Amygdala (tissue), 56 donors: ENCODE results near the gene BPHL.
"Not testable (repeated sequence)": the region's sequence is repeated elsewhere in the genome, so short reads cannot be mapped to it uniquely, and the experiment has no call there.

Experiments
- DNase-seq, 56 donors: peaks; one replicate each; lab custom pipeline; 2025; lab: John Stamatoyannopoulos, UW

Gene BPHL

DNA sequence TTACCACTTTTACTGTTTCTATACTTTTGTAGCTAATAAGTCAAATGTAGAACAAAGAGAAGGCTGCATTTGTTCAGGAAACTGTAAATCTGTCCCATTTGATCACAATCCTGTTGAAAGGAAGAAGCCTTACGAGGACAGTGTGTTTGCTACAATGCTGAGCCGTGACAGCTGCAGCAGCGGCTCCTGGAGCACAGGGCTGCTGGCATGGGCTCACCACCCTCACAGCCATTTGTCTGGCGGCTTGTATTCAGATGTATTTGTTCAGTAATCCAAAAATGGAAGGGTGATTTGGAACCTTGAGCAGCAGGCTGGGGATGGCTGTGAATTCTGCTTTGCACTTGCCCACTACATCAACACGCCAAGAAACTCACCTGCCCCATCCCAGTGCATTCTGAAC is 33.2 kb downstream of the BPHL start:
- DNase-seq = peak in 7 of 56 donors; percentile 4 to 36 (median 12)

DNA sequence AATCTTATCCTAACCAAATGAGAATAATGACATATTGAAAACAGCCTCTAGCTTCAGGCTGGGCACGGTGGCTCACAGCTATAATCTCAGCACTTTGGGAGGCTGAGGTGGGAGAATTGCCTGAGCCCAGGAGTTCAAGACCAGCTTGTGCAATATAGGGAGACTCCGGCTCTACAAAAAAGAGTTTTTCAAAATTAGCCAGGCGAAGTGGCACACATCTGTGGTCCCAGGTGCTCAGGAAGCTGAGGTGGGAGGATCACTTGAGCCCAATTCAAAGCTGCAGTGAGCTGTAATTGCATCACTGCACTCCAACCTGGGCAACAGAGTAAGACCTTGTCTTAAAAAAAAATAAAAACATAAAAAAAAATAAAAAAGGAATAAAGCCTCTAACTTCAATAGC is 34.2 kb downstream of the BPHL start:
- no peak for DNase-seq

DNA sequence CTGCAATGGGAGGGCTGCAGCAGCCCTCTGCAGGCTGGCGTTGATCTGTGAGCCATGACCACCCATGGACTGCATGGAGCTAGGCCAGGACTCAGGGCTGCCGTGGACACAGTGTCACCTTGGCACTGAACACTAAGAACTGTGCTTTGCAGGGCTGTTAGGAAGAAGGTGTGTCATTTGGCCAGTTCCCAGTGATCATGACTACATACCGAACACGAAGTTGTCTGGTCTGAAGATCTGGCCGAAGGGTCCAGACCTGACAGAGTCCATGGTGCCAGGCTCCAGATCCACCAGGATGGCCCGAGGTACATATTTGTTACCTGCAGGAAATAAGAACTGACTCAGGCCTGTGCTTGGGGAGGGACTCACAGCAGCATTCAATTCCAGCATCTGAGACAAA is 36.9 kb downstream of the BPHL start:
- DNase-seq = peak in 1 of 56 donors; percentile 34

DNA sequence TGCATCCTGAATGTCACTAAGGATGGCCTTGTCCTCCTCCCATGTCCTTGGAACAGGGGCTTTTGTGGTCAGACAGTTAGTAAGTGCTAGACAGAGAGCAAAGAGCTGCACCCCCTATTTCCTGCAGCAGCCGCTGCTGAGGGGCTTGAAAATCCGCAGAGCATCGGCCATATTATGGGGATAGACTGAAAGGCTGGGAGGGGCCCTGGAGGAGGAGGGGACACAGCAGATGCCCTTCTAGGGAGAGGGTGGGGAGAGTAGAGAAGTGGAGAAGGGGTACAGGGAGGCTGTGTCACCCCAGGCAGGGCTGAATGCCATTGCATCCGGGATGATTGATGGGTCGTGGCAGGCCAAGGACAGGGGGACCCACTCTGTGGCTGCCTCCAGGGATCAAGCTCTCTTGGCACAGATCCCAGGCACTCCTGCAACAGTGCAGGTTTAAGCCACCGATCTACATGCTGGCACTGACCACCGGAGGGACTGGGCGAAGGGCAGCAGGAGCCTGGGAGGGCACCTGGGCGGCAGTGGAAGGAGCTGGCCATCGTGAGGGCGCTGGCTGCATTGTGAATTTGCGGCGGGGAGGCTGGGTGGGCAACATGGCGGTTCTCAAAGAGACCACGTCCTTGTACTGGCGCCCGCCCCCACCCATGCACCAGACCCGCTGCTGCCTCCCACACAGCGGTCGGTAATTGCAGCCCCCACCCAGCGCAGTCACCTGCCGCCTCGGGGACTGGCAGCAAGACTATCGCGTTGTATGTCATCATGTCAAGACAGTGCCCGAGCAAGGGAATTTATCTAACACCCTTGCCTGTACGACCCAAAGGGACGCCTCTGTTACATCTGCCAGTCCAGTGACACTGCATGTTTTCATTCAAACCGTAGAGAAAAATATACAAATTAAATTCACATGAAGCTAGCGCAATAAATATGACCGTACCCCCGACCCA is 37.9 kb downstream of the BPHL start:
- DNase-seq = peak in 15 of 56 donors; percentile 14 to 35 (median 21)

DNA sequence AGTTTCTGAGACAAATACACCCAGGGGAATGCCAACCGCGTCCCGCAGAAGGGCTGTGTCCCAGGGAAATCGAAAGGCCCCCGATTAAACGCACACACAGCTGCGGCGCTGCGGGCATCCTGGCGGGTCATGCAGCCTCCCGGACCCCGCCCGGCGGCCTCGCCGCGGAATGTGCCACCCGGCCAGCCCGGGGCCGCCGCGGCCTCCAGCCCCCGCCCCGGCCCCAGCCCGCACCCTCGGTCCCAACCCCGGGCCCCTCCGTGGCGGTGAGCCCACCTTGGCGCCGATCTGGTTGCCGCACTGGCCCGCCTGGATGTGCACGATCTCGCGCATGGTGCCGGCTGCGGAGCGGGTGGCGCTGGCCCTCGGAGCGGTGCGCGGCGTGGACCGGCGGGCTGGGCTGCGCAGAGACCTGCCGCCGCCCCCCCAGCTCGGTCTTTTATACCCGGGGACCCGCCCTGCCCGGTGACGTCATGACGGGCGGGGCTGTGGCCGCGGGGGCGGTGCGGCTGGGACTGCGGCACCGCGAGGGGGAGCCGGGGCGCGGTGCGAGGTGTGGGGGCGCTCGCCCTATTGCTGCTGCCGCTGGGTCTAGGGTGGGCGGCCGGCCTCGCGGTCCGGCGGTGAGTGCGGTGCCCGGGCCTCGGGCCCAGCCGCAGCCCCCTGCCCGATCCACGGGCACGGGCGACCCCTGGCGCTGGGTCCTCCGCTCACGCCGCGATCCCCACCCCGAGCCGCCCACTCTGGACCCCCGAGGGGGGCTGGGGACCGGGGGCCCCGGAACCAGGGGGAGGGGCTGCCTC is 38.8 kb downstream of the BPHL start, which contains the start of gene TUBB2A:
Gene TUBB2A (minus strand): TSS at position 414 of the 803 bp plus-strand sequence. CDS start 81 bp downstream, at position 333.
- DNase-seq = peak in 51 of 56 donors; percentile 24 to 85 (median 67)

DNA sequence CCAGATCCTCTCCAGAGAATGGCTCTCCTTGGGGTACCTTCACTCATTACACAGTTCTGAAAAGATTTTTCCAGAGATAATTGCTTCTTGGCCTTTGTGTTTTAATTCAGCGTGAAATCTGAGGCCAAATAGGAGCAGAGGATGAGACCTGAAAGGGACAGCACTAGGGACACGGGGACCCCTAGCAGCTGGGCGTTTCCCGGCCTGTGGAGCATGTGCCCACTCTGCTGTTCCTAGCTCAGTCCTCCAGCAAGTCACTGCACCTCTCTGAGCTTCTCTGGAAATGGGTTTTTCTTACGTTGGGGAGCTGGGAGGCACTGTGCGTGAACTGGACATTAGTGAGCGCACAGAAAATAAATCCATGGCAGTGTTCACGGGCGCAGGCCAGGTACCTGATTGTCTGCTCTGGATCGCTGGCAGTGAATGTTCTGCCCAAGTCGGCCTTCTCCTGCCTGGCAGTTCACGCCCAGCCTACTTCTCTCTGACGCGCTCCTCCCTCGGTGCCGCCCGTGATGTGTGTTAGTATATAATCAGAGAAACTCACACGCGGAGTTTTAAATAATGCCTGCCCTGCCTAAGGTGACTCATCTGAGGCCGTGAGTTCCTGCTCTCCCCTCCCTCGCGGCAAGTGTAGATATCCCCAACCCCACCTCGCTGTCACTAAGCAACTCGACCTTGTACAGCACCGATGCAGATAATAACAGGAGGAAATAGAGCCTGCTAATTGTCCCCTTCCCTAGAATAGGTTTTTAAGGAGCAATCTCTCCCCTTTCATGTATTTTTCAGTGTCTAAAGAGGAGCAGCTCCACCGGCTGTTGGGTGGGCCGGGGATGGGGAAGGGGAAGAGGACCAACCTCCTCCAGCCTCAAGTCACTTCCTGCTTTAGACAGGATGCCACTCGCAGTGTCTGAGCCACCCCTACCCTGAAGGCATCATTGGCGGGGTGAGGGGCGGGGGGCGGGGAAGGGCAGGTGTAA is 41.6 kb downstream of the BPHL start:
- DNase-seq = peak in 8 of 56 donors; percentile 11 to 42 (median 34)

DNA sequence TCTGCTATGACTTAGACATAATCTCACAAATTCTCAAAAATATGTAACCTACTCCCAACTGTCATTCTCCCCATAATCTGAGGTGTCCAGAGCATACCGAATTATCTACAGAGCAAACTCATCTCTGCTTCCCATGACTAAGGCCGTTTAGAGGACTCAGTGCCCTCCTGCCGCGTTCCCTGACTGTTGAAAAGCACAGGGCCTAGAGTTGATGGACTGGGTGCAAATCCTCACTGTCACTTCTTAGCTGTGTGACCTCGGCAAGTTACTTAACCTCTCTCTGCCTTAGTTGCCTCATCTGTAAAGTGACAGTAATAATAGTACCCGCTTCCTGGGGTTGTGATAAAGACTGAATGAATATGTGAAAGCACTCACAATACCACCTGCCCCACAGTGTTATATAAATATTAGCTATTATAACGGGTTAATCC is 43.6 kb downstream of the BPHL start:
- peak in 1 of 56 donors; percentile 16 for DNase-seq

DNA sequence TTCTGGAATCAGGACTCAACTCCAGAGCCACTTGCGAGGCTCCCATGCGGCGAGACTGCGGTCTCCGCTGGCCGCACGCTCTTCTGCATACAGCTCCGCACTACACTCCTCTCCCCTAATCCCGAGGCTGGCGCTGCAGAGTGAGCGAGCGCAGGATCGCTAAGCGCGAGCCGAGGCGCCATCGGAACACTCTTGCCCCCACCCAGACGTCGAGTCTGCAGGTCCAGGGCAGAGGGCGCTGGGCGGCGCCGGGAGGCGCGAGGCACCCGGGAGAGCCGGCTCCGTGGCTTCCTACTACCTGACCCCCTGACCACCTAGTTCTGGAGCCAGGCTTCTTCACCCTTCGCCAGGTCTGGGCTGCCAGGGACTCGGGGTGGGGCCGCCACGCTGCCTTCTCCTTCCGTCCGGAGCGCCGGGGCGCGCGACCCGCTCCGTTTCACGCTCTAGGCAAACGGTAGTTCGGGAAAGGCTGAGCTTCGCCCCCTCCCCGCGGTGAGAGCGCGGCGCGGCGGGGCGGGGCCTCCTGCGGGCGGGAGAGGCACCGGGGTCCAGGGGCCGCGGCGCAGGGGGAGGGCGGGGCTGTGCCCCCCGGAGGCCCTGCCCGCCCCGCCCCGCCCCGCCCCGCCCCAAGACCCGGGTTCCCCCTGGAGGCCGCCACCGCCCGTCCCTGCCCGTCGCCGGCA is 44.2 kb downstream of the BPHL start:
- peak in 42 of 56 donors; percentile 9 to 78 (median 52) for DNase-seq

DNA sequence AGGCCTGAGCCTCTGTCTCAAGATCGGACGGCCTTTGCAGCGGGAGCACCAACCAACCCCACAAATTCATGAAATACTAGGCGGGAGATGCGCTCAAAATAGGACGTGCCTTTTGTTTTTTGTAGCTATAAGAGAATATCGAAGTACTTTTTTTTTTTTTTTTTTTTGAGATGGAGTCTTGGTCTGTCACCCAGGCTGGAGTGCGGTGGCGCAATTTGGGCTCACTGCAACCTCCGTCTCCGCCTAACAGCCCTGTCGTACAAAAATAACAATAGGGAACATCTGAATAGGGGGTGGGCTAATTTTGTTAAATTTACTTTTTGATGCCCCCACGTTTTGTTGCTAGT is 44.7 kb downstream of the BPHL start:
- DNase-seq = peak in 3 of 56 donors; percentile 29 to 49 (median 47)

DNA sequence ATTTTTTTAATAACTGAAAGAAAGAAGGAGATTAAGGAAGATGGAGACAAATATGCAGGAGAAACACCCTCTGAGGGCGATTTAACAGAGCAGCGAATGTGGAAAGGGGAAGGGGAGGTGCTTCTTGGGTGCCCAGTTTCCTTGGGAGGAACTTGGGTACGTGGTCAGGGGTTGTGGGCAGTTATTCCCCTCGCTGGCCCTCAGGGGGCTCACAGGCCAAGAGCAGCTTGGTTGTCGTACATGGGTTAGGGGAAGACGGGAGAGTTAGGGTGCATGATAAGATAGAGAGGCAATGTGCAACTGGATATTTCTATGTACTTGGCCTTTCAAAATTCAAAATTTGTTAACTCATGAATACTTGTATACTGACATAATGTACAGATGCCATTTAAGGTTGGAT is 45.9 kb downstream of the BPHL start:
- DNase-seq = no peak

DNA sequence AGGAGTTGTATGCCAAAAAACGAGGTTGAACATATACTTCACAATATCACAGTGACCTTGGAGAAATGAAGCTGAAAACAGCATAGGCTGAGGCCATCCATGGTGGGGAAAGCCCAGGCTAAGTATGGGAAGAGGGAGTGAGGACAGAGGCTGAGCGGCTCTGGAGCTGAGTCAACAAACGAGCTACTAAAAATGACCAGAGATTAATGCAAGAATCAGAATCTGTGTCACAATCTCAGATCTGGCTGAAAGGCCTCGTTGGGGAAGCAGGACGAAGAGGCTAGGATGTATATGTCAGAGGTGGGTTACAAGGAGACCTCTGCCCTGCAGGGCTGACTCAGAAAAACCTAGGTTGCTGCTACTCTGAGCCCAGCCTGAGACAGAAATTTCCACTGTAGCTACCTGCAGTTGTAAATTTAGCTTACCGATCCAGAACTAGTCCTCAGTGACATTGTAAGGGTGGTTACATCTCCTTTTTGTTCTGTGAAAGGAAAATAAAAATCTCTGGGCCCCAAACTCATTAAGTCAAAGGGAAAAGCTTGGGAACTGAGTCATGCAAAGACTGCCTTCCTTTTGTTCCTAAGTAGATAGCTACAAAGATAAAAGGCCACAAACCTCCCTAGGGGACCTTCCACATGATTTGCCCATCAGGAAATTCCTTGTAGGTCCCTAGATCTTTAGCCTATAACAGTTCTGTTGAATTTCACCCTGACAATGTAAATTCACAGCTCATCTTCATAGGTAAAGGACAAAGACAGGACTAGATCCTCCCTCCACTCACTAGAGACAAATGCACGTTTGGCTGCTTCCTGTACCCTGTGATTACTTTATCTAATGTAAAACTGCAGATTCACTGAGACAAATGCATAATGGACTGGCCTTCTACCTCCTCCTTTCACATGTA is 47.4 kb downstream of the BPHL start:
- DNase-seq = no peak

DNA sequence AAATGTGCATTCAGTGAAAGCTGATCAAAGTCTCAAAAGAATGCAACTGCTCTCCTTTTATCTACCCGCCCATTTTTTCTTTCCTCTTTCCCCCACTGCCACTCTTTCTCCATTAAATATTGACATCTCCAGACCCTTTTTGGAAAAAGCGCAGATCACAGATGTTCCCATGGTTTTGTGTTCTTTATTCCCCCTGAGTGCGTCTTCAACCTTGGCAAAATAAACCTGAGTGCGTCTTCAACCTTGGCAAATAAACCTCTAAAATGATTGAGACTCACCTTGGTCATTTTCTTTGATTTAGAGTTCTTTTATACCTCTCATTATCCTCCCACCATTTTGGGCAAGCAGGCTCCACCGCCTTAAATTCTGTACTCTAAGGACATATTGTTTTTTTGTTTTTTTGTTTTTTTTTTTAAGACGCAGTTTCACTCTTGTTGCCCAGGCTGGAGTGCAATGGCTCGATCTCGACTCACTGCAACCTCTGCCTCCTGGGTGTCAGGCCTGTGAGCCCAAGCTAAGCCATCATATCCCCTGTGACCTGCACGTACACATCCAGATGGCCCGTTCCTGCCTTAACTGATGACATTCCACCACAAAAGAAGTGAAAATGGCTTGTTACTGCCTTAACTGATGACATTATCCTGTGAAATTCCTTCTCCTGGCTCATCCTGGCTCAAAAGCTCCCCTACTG is 48.2 kb downstream of the BPHL start:
- not testable (repeated sequence) for DNase-seq

DNA sequence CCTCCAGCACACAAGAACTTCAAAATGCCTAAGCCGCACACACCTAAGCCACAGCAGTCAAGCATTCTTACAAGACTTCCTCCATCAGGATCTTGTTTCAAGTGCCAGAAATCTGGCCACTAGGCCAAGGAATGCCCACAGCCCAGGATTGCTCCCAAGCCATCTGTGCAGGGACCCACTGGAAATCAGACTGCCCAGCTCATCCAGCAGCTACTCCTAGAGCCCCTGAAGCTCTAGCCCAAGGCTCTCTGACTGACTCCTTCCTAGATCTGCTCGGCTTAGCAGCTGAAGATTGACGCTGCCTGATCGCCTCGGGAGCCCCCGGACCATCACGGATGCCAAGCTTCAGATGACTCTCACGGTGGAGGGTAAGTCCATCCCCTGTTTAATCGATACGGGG is 49.5 kb downstream of the BPHL start:
- DNase-seq = not testable (repeated sequence)

DNA sequence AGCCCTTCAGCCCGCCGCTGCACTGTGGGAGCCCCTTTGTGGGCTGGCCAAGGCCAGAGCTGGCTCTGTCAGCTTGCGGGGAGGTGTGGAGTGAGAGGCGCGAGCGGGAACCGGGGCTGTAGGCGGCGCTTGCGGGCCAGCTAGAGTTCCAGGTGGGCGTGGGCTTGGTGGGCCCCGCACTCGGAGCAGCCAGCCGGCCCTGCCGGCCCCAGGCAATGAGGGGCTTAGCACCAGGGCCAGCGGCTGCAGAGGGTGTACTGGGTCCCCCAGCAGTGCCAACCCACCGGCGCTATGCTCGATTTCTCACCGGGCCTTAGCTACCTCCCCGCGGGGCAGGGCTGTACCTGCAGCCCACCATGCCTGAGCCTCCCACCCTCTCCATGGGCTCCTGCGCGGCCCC is 52.2 kb downstream of the BPHL start:
- DNase-seq = not testable (repeated sequence)

DNA sequence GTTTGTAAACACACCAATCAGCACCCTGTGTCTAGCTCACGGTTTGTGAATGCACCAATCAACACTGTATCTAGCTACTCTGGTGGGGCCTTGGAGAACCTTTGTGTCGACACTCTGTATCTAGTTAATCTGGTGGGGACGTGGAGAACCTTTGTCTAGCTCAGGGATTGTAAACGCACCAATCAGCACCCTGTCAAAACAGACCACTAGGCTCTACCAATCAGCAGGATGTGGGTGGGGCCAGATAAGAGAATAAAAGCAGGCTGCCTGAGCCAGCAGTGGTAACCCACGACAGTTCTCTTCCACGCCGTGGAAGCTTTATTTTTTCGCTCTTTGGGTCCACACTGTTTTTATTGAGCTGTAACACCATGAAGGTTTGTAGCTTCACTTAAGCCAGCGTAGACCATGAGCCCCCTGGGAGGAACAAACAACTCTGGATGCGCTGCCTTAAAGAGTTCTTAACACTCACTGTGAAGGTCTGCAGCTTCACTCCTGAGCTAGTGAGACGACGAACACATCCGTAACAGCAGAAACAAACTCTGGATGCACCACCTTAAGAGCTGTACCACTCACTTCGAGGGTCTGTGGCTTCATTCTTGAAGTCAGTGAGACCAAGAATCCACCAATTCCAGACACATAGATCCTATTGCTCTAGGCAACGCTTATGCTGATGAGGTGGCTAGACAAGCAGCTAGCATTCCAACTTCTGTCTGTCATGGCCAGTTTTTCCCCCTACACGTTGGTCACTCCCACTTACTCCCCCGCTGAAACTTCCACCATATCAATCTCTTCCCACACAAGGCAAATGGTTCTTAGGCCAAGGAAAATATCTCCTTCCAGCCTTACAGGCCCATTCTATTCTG is 53.0 kb downstream of the BPHL start:
- not testable (repeated sequence) for DNase-seq

DNA sequence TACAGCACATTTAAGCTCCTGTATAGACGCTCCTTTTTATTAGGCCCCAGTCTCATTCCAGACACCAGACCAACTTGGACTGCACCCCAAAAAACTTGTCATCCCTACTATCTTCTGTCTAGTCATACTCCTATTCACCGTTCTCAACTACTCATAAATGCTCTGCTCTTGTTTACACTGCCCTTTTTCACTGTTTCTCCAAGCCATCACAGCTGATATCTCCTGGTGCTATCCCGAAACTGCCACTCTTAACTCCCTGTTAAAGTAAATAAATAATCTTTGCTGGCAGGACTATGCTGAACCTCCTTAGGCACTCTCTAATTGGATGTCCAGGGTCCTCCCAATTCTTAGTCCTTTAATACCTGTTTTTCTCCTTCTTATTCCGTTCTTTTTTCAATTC is 54.3 kb downstream of the BPHL start:
- DNase-seq = not testable (repeated sequence)

DNA sequence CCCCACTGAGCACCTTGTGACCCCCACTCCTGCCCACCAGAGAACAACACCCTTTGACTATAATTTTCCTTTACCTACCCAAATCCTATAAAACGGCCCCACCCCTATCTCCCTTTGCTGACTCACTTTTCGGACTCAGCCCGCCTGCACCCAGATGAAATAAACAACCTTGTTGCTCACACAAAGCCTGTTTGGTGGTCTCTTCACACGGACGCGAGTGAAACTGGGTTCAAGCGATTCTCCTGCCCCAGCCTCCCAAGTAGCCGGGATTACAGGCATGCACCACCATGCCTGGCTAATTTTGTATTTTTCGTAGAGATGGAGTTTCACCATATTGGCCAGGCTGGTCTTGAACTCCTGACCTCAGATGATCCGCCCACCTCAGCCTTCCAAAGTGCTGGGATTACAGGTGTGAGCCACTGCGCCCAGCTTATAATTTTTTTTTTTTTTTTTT is 55.2 kb downstream of the BPHL start:
- not testable (repeated sequence) for DNase-seq
